Astrocyte (in vitro differentiated cells and primary cell): ENCODE measurements around the gene LCE5A.

Source experiments
- EZH2 ChIP-seq: IDR thresholded peaks from 2 replicates; pipeline ENCODE4 v1.6.1; 2012; ENCODE audit warnings: mild to moderate bottlenecking, low read length, inconsistent platforms; ENCODE audit not compliant: insufficient read depth
- TF ChIP-seq, protein P1 (sequence below): IDR thresholded peaks from 2 replicates; pipeline ENCODE4 v1.5.1; 2011; ENCODE audit warnings: low read depth, mild to moderate bottlenecking, inconsistent platforms, low read length, moderate library complexity; ENCODE audit not compliant: insufficient read depth

DNA sequence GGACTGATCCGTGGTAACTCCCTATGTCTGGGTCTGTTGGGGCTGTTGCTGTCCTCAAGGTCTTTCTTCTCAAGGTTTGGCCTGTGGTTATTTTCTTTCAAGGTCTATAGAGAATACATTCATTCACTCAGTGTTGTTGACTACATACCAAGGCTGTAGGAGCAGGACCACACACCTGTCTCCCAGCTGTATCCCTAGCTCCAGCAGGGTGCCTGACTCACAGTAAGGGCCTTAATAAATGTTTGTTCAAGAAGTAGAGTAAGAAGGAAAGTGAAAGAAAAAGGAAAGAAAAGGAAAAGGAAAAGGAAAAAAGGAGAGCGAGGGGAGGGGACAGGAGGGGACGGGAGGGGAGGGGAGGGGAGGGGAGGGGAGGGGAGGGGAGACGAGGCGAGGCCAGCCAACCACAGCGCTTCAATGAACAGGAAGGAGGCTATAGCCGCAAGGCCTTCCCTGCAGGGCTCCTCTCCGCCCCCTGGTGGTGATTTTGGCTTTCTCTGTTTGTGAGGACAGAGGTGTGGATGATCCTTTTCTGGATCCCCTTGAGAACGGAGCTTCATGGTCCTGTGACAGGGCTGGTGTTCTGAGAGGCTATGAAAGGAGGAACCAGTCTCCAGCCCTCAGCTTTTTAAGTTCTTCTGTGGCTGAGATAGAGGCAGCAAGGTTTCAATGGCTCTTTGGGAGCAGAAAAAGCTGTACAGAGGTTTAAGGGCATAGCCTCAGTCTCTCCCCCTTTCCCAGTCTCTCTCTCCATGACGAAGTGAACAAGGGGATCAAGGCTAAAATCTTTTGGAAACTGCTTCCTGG, 30.6 kb upstream of the LCE5A start:
- TF ChIP-seq, protein P1, sequence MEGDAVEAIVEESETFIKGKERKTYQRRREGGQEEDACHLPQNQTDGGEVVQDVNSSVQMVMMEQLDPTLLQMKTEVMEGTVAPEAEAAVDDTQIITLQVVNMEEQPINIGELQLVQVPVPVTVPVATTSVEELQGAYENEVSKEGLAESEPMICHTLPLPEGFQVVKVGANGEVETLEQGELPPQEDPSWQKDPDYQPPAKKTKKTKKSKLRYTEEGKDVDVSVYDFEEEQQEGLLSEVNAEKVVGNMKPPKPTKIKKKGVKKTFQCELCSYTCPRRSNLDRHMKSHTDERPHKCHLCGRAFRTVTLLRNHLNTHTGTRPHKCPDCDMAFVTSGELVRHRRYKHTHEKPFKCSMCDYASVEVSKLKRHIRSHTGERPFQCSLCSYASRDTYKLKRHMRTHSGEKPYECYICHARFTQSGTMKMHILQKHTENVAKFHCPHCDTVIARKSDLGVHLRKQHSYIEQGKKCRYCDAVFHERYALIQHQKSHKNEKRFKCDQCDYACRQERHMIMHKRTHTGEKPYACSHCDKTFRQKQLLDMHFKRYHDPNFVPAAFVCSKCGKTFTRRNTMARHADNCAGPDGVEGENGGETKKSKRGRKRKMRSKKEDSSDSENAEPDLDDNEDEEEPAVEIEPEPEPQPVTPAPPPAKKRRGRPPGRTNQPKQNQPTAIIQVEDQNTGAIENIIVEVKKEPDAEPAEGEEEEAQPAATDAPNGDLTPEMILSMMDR: no peak
- TF ChIP-seq EZH2: no peak
